ENCODE measurements around the gene RAD51B. TPM values are rescaled to one million over a fixed set of nuclear protein-coding genes. Genes with fewer than 3 reads are reported as not detected.
"Not testable (repeated sequence)": the region's sequence is repeated elsewhere in the genome, so short reads cannot be mapped to it uniquely, and the experiment has no call there.

The RAD51B gene
- total RNA-seq, 1 experiment from 2014 or later, result 14.2 TPM

GRCh38 chr14:68099495-68100045, 280.0 kb downstream of the RAD51B start (continued):
- no peak for TF ChIP-seq ESRRA (CRISPR knock-in tag; IDR thresholded peaks at IDR 0.05; ENCODE audit: borderline replicate concordance)
- TF ChIP-seq CREM (CRISPR knock-in tag; IDR thresholded peaks at IDR 0.05), result no peak
- TF ChIP-seq STAT6 (CRISPR knock-in tag; conservative IDR thresholded peaks at IDR 0.05; ENCODE audit: low read depth), result no peak
- TF ChIP-seq, protein P1, sequence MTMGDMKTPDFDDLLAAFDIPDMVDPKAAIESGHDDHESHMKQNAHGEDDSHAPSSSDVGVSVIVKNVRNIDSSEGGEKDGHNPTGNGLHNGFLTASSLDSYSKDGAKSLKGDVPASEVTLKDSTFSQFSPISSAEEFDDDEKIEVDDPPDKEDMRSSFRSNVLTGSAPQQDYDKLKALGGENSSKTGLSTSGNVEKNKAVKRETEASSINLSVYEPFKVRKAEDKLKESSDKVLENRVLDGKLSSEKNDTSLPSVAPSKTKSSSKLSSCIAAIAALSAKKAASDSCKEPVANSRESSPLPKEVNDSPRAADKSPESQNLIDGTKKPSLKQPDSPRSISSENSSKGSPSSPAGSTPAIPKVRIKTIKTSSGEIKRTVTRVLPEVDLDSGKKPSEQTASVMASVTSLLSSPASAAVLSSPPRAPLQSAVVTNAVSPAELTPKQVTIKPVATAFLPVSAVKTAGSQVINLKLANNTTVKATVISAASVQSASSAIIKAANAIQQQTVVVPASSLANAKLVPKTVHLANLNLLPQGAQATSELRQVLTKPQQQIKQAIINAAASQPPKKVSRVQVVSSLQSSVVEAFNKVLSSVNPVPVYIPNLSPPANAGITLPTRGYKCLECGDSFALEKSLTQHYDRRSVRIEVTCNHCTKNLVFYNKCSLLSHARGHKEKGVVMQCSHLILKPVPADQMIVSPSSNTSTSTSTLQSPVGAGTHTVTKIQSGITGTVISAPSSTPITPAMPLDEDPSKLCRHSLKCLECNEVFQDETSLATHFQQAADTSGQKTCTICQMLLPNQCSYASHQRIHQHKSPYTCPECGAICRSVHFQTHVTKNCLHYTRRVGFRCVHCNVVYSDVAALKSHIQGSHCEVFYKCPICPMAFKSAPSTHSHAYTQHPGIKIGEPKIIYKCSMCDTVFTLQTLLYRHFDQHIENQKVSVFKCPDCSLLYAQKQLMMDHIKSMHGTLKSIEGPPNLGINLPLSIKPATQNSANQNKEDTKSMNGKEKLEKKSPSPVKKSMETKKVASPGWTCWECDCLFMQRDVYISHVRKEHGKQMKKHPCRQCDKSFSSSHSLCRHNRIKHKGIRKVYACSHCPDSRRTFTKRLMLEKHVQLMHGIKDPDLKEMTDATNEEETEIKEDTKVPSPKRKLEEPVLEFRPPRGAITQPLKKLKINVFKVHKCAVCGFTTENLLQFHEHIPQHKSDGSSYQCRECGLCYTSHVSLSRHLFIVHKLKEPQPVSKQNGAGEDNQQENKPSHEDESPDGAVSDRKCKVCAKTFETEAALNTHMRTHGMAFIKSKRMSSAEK (CRISPR knock-in tag; IDR thresholded peaks at IDR 0.05; ENCODE audit: borderline replicate concordance), result no peak

DNA sequence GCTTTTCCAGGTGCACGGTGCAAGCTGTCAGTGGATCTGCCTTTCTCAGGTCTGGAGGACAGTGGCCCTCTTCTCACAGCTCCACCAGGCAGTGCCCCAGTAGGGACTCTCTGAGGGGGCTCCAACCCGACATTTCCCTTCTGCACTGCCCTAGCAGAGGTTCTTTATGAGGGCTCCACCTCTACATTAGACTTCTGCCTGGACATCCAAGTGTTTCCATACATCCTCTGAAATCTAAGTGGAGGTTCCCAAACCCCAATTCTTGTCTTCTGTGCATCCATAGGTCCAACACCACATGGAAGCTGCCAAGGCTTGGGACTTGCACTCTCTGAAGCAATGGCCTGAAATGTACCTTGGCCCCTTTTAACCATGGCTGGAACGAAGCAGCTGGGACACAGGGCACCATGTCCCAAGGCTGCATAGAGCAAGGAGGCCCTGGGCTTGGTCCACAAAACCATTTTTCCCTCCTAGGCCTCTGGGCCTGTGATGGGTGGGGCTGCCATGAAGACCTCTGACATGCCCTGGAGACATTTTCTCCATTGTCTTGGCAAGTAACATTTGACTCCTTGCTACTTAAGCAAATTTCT, 282.2 kb downstream of the RAD51B start:
- H3K4me1 Mint-ChIP-seq, result peaks cover 23% of the 10 kb centered on the region
- H3K4me3 Mint-ChIP-seq; CTCF ChIA-PET; POLR2A ChIA-PET; H3K27ac Mint-ChIP-seq; DNase-seq (ENCODE audit: low spot score); ATAC-seq; H3K27me3 Mint-ChIP-seq (ENCODE audit: low read depth): not testable (repeated sequence)
- H3K36me3 Mint-ChIP-seq, result peaks cover 44% of the 10 kb centered on the region
- H3K9me3 Mint-ChIP-seq, result peaks cover 58% of the 10 kb centered on the region

DNA sequence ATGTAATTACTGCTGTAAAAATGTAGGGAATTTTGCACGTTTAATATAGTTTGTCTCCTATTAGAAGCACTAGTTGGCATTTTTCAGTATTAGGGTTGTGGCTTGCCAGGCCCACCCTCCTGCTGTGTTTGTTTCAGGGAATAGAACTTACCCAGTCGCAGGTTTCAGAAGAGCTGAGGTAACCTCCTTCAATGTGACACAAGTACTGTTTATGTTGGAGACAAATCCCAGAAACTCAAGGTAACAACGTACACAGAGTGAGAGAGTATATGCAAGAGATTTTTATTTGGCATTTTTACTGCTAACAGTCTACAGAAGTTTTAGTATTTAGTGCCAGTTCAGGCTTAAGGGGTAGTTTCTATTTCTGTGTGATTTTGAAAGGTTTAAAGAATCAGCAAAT, 284.3 kb downstream of the RAD51B start:
- TF ChIP-seq ZMAT4 (CRISPR knock-in tag; IDR thresholded peaks at IDR 0.05) (no peak), NFATC4 (CRISPR knock-in tag; IDR thresholded peaks at IDR 0.05) (no peak), ZSCAN18 (CRISPR knock-in tag; IDR thresholded peaks at IDR 0.05) (no peak), NR1H2 (CRISPR knock-in tag; IDR thresholded peaks at IDR 0.05) (no peak), CREM (CRISPR knock-in tag; IDR thresholded peaks at IDR 0.05) (no peak), CREB1 (CRISPR knock-in tag; IDR thresholded peaks at IDR 0.05) (no peak), KAT7 (CRISPR knock-in tag; IDR thresholded peaks at IDR 0.05; ENCODE audit: borderline replicate concordance) (no peak), GABPB1 (CRISPR knock-in tag; IDR thresholded peaks at IDR 0.05) (no peak)
- TF ChIP-seq, protein P2, sequence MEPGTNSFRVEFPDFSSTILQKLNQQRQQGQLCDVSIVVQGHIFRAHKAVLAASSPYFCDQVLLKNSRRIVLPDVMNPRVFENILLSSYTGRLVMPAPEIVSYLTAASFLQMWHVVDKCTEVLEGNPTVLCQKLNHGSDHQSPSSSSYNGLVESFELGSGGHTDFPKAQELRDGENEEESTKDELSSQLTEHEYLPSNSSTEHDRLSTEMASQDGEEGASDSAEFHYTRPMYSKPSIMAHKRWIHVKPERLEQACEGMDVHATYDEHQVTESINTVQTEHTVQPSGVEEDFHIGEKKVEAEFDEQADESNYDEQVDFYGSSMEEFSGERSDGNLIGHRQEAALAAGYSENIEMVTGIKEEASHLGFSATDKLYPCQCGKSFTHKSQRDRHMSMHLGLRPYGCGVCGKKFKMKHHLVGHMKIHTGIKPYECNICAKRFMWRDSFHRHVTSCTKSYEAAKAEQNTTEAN (CRISPR knock-in tag; IDR thresholded peaks at IDR 0.05), result no peak
- Mint-ChIP-seq H3K4me3 (no peak overlapping the region), H3K27ac (peak overlapping the region; percentile 31; the same call in 1 of the 2 replicates), H3K27me3 (ENCODE audit: low read depth) (no peaks in the 10 kb centered on the region), H3K9me3 (peaks cover 42% of the 10 kb centered on the region), H3K36me3 (peaks cover 38% of the 10 kb centered on the region), H3K4me1 (peaks cover 28% of the 10 kb centered on the region)
- CTCF ChIA-PET, result no interaction called here
- POLR2A ChIA-PET, result no interaction called here
- no peak for ATAC-seq
- DNase-seq (ENCODE audit: low spot score), result no peak
